Rectal smooth muscle tissue (tissue), 1 donor: Measurements from ENCODE around the gene KCNQ5.

Source experiments
- H3K27ac ChIP-seq: one replicate; pipeline ENCODE4 v1.7.0; 2013; ENCODE audit warnings: low read depth, low read length, inconsistent platforms
- H3K27me3 ChIP-seq: one replicate; pipeline ENCODE4 v1.7.0; 2013; ENCODE audit warnings: low read length; ENCODE audit not compliant: control insufficient read depth, insufficient read depth
- H3K36me3 ChIP-seq: one replicate; pipeline ENCODE4 v1.7.0; 2013; ENCODE audit warnings: low read length; ENCODE audit not compliant: control insufficient read depth, insufficient read depth
- H3K4me1 ChIP-seq: one replicate; pipeline ENCODE4 v1.7.0; 2013; ENCODE audit warnings: low read length; ENCODE audit not compliant: control insufficient read depth, insufficient read depth
- H3K4me3 ChIP-seq: one replicate; pipeline ENCODE4 v1.7.0; 2013; ENCODE audit warnings: low read length
- H3K9ac ChIP-seq: one replicate; pipeline ENCODE4 v1.7.0; 2013; ENCODE audit warnings: low read length

KCNQ5 gene

GRCh38 chr6:73085443-73085871 lies 463.6 kb downstream of the KCNQ5 start:
- Histone ChIP-seq H3K27me3 (no peaks in the 10 kb centered on the region), H3K4me1 (no peaks in the 10 kb centered on the region), H3K9ac (no peak overlapping the region), H3K4me3 (no peak overlapping the region), H3K27ac (no peak overlapping the region), H3K36me3 (no peaks in the 10 kb centered on the region)

DNA sequence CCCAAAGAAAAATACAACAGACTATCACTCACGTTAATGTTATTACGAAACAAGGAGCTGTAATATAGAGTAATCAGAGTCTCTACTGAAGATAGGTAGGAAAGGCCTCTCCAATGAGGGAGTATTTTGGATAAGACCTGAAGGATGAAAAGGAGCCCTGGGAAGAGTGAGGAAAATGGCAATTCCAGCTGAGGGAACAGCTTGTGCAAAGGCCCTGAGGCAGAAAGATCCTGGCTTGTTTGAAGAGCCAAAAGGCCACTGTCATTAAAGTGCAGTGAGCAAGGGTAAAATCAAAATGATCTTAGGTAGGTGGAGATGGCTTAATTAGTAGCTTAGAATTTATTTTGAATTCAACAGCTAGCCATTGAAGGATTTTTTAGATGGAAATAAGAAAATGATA lies 464.9 kb downstream of the KCNQ5 start:
- no peak overlapping the region for H3K4me3 ChIP-seq
- no peak overlapping the region for H3K27ac ChIP-seq
- no peak overlapping the region for H3K9ac ChIP-seq
- H3K27me3 ChIP-seq: no peaks in the 10 kb centered on the region
- no peaks in the 10 kb centered on the region for H3K4me1 ChIP-seq
- H3K36me3 ChIP-seq: no peaks in the 10 kb centered on the region

GRCh38 chr6:73088138-73088813 lies 466.4 kb downstream of the KCNQ5 start:
- H3K27me3 ChIP-seq: no peaks in the 10 kb centered on the region
- H3K9ac ChIP-seq: no peak overlapping the region
- H3K4me3 ChIP-seq: no peak overlapping the region
- H3K27ac ChIP-seq: no peak overlapping the region
- no peaks in the 10 kb centered on the region for H3K4me1 ChIP-seq
- no peaks in the 10 kb centered on the region for H3K36me3 ChIP-seq

DNA sequence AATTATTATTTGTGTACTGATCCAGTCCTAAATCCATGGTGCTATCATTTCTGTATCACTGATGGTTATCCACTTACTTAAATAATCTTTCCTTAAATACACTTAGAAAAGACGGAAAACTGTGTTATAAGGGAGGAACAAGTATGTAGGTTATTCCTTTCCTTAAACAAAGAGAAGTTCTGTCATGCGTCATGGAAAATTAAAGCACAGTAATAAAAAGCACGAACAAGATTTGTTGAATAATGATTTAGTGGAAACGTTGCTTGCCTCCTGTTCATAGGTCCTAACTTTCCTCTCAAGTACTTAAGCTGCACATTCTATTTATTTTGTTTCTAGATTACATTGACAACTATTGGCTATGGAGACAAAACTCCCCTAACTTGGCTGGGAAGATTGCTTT lies 483.1 kb downstream of the KCNQ5 start:
- Histone ChIP-seq H3K27ac (no peak overlapping the region), H3K36me3 (no peaks in the 10 kb centered on the region), H3K4me1 (no peaks in the 10 kb centered on the region), H3K9ac (no peak overlapping the region), H3K4me3 (no peak overlapping the region), H3K27me3 (no peaks in the 10 kb centered on the region)

- no peaks in the 10 kb centered on the region for H3K36me3 ChIP-seq
Measured at GRCh38 chr6:73107016-73107415, 485.2 kb downstream of the KCNQ5 start.

DNA sequence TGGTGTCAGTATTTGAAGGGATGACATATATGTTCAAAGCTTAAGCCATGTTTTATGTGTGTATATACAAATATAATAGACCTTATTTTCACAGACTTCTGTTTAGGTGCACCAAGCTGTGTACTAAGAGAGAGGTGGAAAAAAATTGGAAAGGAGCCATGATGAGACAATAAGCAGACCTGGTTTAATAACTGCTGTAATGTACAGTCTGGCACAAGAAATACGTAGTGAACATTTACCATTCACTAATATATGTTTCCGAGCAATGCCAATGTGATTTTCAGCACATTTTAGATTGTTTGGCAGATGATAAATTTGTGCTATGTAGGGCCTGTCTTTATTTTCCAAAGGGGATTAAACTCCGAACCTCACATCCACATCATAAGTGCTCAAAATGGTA lies 487.1 kb downstream of the KCNQ5 start:
- H3K4me1 ChIP-seq: no peaks in the 10 kb centered on the region
- no peak overlapping the region for H3K4me3 ChIP-seq
- no peak overlapping the region for H3K9ac ChIP-seq
- H3K36me3 ChIP-seq: no peaks in the 10 kb centered on the region
- no peak overlapping the region for H3K27ac ChIP-seq
- no peaks in the 10 kb centered on the region for H3K27me3 ChIP-seq

More at GRCh38 chr6:73107016-73107415, 485.2 kb downstream of the KCNQ5 start:
- H3K4me1 ChIP-seq: no peaks in the 10 kb centered on the region
- no peak overlapping the region for H3K27ac ChIP-seq
- no peak overlapping the region for H3K9ac ChIP-seq
- no peak overlapping the region for H3K4me3 ChIP-seq
- H3K27me3 ChIP-seq: no peaks in the 10 kb centered on the region

DNA sequence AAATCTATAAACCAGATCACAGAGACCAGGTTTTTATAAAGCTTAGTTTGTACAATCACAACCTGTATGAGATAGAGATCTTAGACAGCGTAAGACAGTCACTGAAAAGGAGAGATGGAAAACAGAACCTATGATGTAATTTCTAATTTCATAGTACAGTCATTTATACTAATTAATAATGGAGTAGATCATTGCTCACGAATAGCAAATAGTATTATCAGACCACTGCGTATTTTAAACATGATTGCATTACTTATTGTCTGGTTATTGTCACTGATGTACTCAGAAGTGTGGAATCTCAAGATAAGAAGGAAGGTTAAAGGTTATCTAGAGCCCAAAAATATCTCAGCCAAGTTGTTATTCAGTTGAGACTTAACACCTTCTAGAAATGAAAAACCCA lies 487.8 kb downstream of the KCNQ5 start:
- H3K4me3 ChIP-seq: no peak overlapping the region
- no peaks in the 10 kb centered on the region for H3K27me3 ChIP-seq
- H3K36me3 ChIP-seq: no peaks in the 10 kb centered on the region
- no peak overlapping the region for H3K9ac ChIP-seq
- H3K4me1 ChIP-seq: no peaks in the 10 kb centered on the region
- no peak overlapping the region for H3K27ac ChIP-seq

GRCh38 chr6:73116330-73116729 lies 494.5 kb downstream of the KCNQ5 start:
- Histone ChIP-seq H3K4me1 (no peaks in the 10 kb centered on the region), H3K9ac (no peak overlapping the region), H3K27me3 (no peaks in the 10 kb centered on the region), H3K36me3 (no peaks in the 10 kb centered on the region), H3K4me3 (no peak overlapping the region), H3K27ac (no peak overlapping the region)

- no peak overlapping the region for H3K9ac ChIP-seq
- H3K36me3 ChIP-seq: no peaks in the 10 kb centered on the region
Measured at GRCh38 chr6:73121421-73121993, 499.6 kb downstream of the KCNQ5 start.

GRCh38 chr6:73123632-73124329 lies 501.9 kb downstream of the KCNQ5 start:
- no peaks in the 10 kb centered on the region for H3K36me3 ChIP-seq
- H3K9ac ChIP-seq: no peak overlapping the region
- no peaks in the 10 kb centered on the region for H3K27me3 ChIP-seq
- no peaks in the 10 kb centered on the region for H3K4me1 ChIP-seq
- H3K4me3 ChIP-seq: no peak overlapping the region
- H3K27ac ChIP-seq: no peak overlapping the region

More at GRCh38 chr6:73121421-73121993, 499.6 kb downstream of the KCNQ5 start:
- H3K4me3 ChIP-seq: no peak overlapping the region
- no peak overlapping the region for H3K27ac ChIP-seq
- H3K4me1 ChIP-seq: no peaks in the 10 kb centered on the region
- no peaks in the 10 kb centered on the region for H3K27me3 ChIP-seq

GRCh38 chr6:73129653-73130443 lies 508.0 kb downstream of the KCNQ5 start:
- H3K9ac ChIP-seq: no peak overlapping the region
- no peak overlapping the region for H3K4me3 ChIP-seq
- no peaks in the 10 kb centered on the region for H3K4me1 ChIP-seq
- no peak overlapping the region for H3K27ac ChIP-seq
- no peaks in the 10 kb centered on the region for H3K36me3 ChIP-seq
- no peaks in the 10 kb centered on the region for H3K27me3 ChIP-seq

GRCh38 chr6:73131706-73132105 lies 509.8 kb downstream of the KCNQ5 start:
- H3K9ac ChIP-seq: no peak overlapping the region
- no peaks in the 10 kb centered on the region for H3K27me3 ChIP-seq
- H3K4me3 ChIP-seq: no peak overlapping the region

More at GRCh38 chr6:73131706-73132105, 509.8 kb downstream of the KCNQ5 start:
- no peaks in the 10 kb centered on the region for H3K36me3 ChIP-seq
- H3K4me1 ChIP-seq: no peaks in the 10 kb centered on the region
- no peak overlapping the region for H3K27ac ChIP-seq
